Left lung (tissue), 10 donors: ENCODE measurements around the gene TCEAL1. TPM values are rescaled to one million over a fixed set of nuclear protein-coding genes. Genes with fewer than 3 reads are reported as not detected.

Experiments used
- ATAC-seq: fragments of 200-7000 bp; cut with Tn5 transposase; one replicate; pipeline ENCODE4 v1.9.1; 2020; ENCODE audit warnings: moderate library complexity
- DNase-seq, 4 donors: peaks; one replicate each; pipeline ENCODE4 v3.0.0-alpha.2; 2013 to 2020
- H3K27ac ChIP-seq, 2 donors: fragments of 200-600 bp; sonication (generic) in 1 of 2; one replicate each; pipeline versions ENCODE4 v1.5.0 to v1.8.0; 2020 to 2021
- H3K27me3 ChIP-seq, 2 donors: fragments of 200-600 bp; sonication (generic) in 1 of 2; one replicate each; pipeline versions ENCODE4 v1.5.0 to v1.8.0; 2020 to 2021
- H3K36me3 ChIP-seq, 2 donors: fragments of 200-600 bp; sonication (generic) in 1 of 2; one replicate each; pipeline versions ENCODE4 v1.5.0 to v1.8.0; 2020 to 2021
- H3K4me1 ChIP-seq, 2 donors: fragments of 200-600 bp; one replicate each; pipeline ENCODE4 v1.8.0; 2021
- H3K4me3 ChIP-seq, 2 donors: fragments of 200-600 bp; sonication (generic) in 1 of 2; one replicate each; pipeline versions ENCODE4 v1.5.0 to v1.8.0; 2020 to 2021; ENCODE audit warnings: mild to moderate bottlenecking in 1 of 2
- H3K9me3 ChIP-seq, 2 donors: fragments of 200-600 bp; sonication (generic) in 1 of 2; one replicate each; pipeline versions ENCODE4 v1.5.0 to v1.8.0; 2020 to 2021
- CTCF ChIP-seq, 2 donors: fragments of 200-600 bp; sonication (generic) in 1 of 2; IDR thresholded peaks; one replicate each; pipeline versions ENCODE4 v1.5.0 to v1.8.0; 2021; ENCODE audit warnings: antibody characterized with exemption in 2 of 2
- intact Hi-C, 2 donors: fragments of 100-400 bp; cut with DNase I; formaldehyde crosslinking; loops; one replicate each; pipeline versions ENCODE4 v1.11.2 to v1.14.2; 2022
- polyA plus RNA-seq, 6 donors: library from polyadenylated mRNA; unstranded; fragments of 120-200 nt; gene quantifications; one replicate each; pipeline ENCODE4 v1.2.1, GENCODE V29; 2013; ENCODE audit not compliant: insufficient read length in 6 of 6
- total RNA-seq, 2 donors: library from RNA; stranded (reverse); fragmentation: NEBNext Ultra II Directional; extraction: Animal tissue kit (Norgen Biotek cat#: 25700); gene quantifications; one replicate each; pipeline ENCODE4 v1.2.1, GENCODE V29; 2021
- donor health status: DM: no; HTN: yes; CAD: no.
- donor health status: DM: no; HTN: no; CAD: no.

The TCEAL1 gene
- total and polyA plus RNA-seq, 8 donors, result 27.3 to 34.0 (median 32.0) TPM

DNA sequence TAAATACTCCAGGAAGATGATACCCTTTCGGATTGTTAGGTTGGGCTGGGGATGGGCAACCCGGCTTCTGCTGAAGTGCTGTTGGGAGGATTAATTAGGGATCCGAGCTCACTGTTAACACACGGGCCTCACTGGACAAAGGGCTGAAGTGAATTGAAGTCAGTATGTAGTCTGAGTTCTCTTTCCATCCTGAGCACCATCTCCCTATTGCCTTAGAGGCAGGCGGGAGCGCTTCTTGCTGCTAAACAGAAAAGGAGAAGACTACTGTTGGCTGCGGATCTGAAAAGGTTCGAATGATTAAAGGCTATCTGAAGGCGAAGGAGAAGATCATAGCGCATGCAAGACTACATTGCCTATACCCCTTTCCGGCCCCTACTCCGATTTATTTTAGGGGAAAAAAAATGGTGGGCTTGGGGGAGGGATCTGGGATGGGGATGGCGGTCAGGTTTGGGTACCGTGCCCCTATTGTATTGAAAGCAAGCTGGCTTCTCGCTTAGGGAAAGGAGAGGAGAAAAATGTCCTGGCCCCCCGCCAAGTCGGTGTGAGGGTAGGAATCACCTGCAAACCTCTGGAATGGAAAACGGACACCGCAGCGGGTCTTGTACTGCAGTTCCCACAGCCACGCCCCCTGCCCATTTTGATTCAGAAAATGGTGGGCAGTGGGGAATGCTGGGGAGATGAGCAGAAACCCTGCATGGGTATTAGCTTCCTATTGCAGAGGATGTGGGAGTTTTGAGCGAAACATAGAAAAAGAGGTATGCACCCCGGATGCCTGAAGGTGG is 35.4 kb downstream of the TCEAL1 start:
- intact Hi-C loops, result no loop called here
- Histone ChIP-seq H3K9me3 (no peaks in the 10 kb centered on the region), H3K4me3 (no peak overlapping the region), H3K36me3 (no peaks in the 10 kb centered on the region), H3K27ac (no peak overlapping the region), H3K4me1 (no peaks in the 10 kb centered on the region), H3K27me3 (peaks cover 13% of the 10 kb centered on the region in 2 donors)
- DNase-seq (peak in 1 of 4 donors; percentile 9), ATAC-seq (no peak)
- no peak for TF ChIP-seq CTCF (IDR thresholded peaks at IDR 0.05)

DNA sequence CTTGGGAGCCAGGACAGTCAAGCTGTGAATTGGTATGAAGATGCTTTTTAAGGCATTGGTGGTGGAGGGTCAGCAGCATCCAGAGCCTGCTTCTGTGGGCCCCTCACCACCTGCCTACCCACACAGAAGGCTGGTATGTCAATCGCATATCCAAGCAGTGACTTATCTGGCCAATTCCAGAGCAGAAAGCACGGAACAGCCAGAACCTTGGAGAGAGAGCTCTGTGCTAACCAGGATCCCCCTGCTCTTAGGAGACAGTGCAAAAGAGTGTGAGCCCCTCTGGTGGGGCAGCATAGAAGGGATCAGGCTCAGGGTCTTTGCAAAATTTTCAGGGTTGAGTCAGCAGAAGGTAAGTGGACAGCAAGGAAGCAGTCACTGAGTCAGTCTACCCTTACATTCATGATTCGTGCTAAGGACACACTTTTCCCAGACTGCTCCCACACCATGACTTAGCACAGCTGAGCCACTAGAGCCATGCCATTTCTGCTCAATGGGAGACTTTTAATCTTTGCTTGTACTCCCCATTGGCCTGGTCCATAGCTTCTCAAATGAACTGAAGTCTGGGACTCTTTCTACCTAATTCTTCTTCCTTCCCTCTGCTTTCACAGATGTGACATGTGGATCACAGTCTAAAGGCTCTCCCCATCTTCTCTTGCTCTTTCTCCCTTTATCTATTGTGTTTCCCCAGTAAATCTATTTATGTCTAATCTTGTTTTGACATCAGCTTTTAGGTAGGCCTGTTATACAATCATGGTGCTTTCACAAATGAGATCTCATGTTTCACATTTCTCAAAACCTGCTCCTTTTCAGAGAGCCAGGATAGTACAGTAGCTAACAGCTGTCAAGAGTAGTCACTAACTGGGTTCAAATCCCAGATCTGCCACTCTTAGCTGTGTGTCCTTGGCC is 37.7 kb downstream of the TCEAL1 start:
- intact Hi-C loops, result no loop called here
- ATAC-seq, result no peak

GRCh38 chrX:103669745-103670144 is 41.0 kb downstream of the TCEAL1 start:
- ATAC-seq, result no peak
- intact Hi-C loops, result no loop called here
- no peak for TF ChIP-seq CTCF (IDR thresholded peaks at IDR 0.05)

More for the DNA sequence above, 37.7 kb downstream of the TCEAL1 start:
- H3K4me1 ChIP-seq, result no peaks in the 10 kb centered on the region
- no peaks in the 10 kb centered on the region for H3K9me3 ChIP-seq
- H3K36me3 ChIP-seq, result no peaks in the 10 kb centered on the region
- no peak for TF ChIP-seq CTCF (IDR thresholded peaks at IDR 0.05)
- no peak overlapping the region for H3K4me3 ChIP-seq
- H3K27ac ChIP-seq, result no peak overlapping the region
- H3K27me3 ChIP-seq, result peaks cover 13% of the 10 kb centered on the region in 2 donors
- DNase-seq, result no peak

DNA sequence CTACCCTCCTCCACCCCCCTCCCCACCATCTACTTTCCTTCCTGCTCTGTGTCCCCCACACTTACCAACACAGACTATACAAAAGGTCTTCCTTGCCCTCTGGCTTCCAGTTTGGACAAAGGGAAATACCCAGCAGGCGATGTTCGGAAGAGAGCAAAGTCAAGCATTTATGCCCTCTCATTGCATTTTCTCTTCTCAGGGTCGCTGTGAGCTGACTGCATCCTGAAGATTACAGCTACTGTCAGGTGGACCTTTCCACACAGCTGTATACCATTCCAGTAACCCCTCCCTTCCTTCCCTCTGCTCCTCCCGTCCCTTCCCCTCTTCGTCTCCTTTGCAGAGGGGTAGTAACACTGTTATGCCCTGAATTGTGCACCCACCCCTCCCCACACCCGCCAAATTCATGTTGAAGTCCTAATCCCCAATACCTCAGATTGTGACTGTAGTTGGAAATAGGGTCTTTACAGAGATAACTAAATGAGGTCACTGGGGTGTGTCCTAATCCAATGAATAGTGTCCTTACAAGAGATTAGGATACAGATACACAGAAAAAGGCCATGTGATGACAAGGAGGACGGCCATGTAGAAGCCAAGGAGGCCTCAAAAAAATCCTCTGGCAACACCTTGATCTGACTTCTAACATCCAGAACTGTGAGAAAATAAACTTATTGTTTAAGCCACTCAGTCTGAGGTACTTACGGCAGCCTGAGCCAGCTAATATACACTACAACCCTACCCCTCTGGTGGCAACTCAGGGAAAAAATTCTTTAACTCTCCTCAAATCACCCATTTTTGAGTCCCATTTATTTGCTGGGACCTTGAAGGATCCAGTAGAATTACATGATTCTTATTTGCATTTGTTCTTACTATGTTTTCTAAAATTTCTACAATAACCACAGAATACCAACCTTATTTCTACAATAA is 46.0 kb downstream of the TCEAL1 start:
- no peak for TF ChIP-seq CTCF (IDR thresholded peaks at IDR 0.05)
- Histone ChIP-seq H3K4me3 (no peak overlapping the region), H3K27ac (no peak overlapping the region), H3K27me3 (peaks cover 0 to 5% of the 10 kb centered on the region in 2 donors), H3K36me3 (peaks cover 0 to 44% of the 10 kb centered on the region in 2 donors), H3K4me1 (no peaks in the 10 kb centered on the region), H3K9me3 (no peaks in the 10 kb centered on the region)
- DNase-seq (no peak), ATAC-seq (no peak)
- intact Hi-C loops, result no loop called here

More at GRCh38 chrX:103669745-103670144, 41.0 kb downstream of the TCEAL1 start:
- Histone ChIP-seq H3K4me1 (no peaks in the 10 kb centered on the region), H3K27me3 (no peaks in the 10 kb centered on the region), H3K4me3 (no peak overlapping the region), H3K36me3 (no peaks in the 10 kb centered on the region), H3K9me3 (no peaks in the 10 kb centered on the region), H3K27ac (no peak overlapping the region)
- DNase-seq, result no peak
